T47D (cell line): ENCODE measurements around the gene ADGRD1.

ENCODE experiments used
- DNase-seq, 2 experiments: peaks; one replicate each; pipeline versions ENCODE4 v3.0.0 to v3.0.0-alpha.2; 2011 to 2012; ENCODE audit warnings: low read depth in 1 of 2, low spot score in 1 of 2
- JUND ChIP-seq: IDR thresholded peaks from 2 replicates; pipeline ENCODE4 v1.6.1; 2012; ENCODE audit warnings: low read depth
- in situ Hi-C: cut with HindIII; loops from 2 replicates; pipeline ENCODE4 v1.10.0; 2016; ENCODE audit warnings: low sequenced_read_pairs, low pct_unique_long_range_greater_than_20kb

The ADGRD1 gene

GRCh38 chr12:131052063-131052781 is 98.5 kb downstream of the ADGRD1 start:
- in situ Hi-C loops, result no loop called here
- TF ChIP-seq JUND, result no peak
- no peak for DNase-seq

- no peak for TF ChIP-seq JUND
- DNase-seq, result no peak
- in situ Hi-C loops, result no loop called here
These were observed 99.2 kb downstream of the ADGRD1 start for GRCh38 chr12:131052929-131053328.

- no peak for TF ChIP-seq JUND
- in situ Hi-C loops, result no loop called here
- no peak for DNase-seq
These were observed 99.9 kb downstream of the ADGRD1 start for GRCh38 chr12:131053567-131053966.

- in situ Hi-C loops, result no loop called here
- TF ChIP-seq JUND, result no peak
- no peak for DNase-seq
These were observed 100.8 kb downstream of the ADGRD1 start for GRCh38 chr12:131054345-131055092.

GRCh38 chr12:131055093-131055465 is 101.4 kb downstream of the ADGRD1 start:
- DNase-seq, result no peak
- in situ Hi-C loops, result no loop called here
- TF ChIP-seq JUND, result no peak

- TF ChIP-seq JUND, result no peak
- in situ Hi-C loops, result no loop called here
- DNase-seq, result no peak
These were observed 102.0 kb downstream of the ADGRD1 start for GRCh38 chr12:131055596-131056233.

- TF ChIP-seq JUND, result no peak
- in situ Hi-C loops, result no loop called here
- DNase-seq, result no peak
These were observed 102.9 kb downstream of the ADGRD1 start for GRCh38 chr12:131056626-131057025.

- TF ChIP-seq JUND, result no peak
- in situ Hi-C loops, result no loop called here
- no peak for DNase-seq
These were observed 103.6 kb downstream of the ADGRD1 start for GRCh38 chr12:131057211-131057721.

- in situ Hi-C loops, result no loop called here
- TF ChIP-seq JUND, result no peak
- no peak for DNase-seq
These were observed 104.2 kb downstream of the ADGRD1 start for GRCh38 chr12:131057722-131058515.

GRCh38 chr12:131058700-131059099 is 105.0 kb downstream of the ADGRD1 start:
- DNase-seq, result no peak
- TF ChIP-seq JUND, result no peak
- in situ Hi-C loops, result no loop called here

GRCh38 chr12:131060011-131060703 is 106.5 kb downstream of the ADGRD1 start:
- DNase-seq, result no peak
- no peak for TF ChIP-seq JUND
- in situ Hi-C loops, result no loop called here
